Measurements from ENCODE around the gene MMS19.

- TF ChIP-seq CTCF (IDR thresholded peaks at IDR 0.05) (no peak), POLR2A (IDR thresholded peaks at IDR 0.05) (no peak)
These were observed 63.7 kb downstream of the MMS19 start for GRCh38 chr10:97434557-97434956.

Data from adrenal gland (tissue), 5 donors.